ENCODE measurements around the gene THBS2.
"Not testable (repeated sequence)": the region's sequence is repeated elsewhere in the genome, so short reads cannot be mapped to it uniquely, and the experiment has no call there.

DNA sequence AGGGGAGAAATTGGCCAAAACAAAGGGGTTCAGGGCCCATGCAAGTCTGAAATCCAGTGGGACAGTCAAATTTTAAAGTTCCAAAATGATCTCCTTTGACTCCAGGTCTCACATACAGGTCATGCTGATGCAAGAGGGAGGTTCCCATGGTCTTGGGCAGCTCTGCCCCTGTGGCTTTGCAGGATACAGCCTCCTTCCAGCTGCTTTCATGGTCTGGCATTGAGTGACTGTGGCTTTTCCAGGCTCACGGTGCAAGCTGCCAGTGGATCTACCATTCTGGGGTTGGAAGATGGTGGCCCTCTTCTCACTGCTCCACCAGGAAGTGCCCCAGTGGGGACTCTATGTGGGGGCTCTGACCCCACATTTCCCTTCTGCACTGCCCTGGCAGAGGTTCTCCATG, 73.8 kb downstream of the THBS2 start:
- TF ChIP-seq EP300, POLR2A (IDR thresholded peaks at IDR 0.05): not testable (repeated sequence)
- TF ChIP-seq, protein P1, sequence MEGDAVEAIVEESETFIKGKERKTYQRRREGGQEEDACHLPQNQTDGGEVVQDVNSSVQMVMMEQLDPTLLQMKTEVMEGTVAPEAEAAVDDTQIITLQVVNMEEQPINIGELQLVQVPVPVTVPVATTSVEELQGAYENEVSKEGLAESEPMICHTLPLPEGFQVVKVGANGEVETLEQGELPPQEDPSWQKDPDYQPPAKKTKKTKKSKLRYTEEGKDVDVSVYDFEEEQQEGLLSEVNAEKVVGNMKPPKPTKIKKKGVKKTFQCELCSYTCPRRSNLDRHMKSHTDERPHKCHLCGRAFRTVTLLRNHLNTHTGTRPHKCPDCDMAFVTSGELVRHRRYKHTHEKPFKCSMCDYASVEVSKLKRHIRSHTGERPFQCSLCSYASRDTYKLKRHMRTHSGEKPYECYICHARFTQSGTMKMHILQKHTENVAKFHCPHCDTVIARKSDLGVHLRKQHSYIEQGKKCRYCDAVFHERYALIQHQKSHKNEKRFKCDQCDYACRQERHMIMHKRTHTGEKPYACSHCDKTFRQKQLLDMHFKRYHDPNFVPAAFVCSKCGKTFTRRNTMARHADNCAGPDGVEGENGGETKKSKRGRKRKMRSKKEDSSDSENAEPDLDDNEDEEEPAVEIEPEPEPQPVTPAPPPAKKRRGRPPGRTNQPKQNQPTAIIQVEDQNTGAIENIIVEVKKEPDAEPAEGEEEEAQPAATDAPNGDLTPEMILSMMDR (IDR thresholded peaks at IDR 0.05), result not testable (repeated sequence)
